HPDE6-E6E7 (cell line): ENCODE measurements around the gene CERT1.

ENCODE experiments used
- DNase-seq: peaks from one replicate; pipeline ENCODE4 v3.0.0; 2011; ENCODE audit warnings: missing footprints; ENCODE audit errors: extremely low spot score

The CERT1 gene

GRCh38 chr5:75475364-75475763, 36.1 kb downstream of the CERT1 start:
- DNase-seq: no peak

- DNase-seq: no peak
These were observed 38.0 kb downstream of the CERT1 start for GRCh38 chr5:75473463-75473862.

GRCh38 chr5:75472973-75473372, 38.5 kb downstream of the CERT1 start:
- DNase-seq: no peak

- no peak for DNase-seq
These were observed 40.2 kb downstream of the CERT1 start for GRCh38 chr5:75471193-75471592.

- no peak for DNase-seq
These were observed 42.4 kb downstream of the CERT1 start for GRCh38 chr5:75469017-75469416.

- DNase-seq: no peak
These were observed 42.8 kb downstream of the CERT1 start for GRCh38 chr5:75468593-75468992.

GRCh38 chr5:75466006-75466716, 45.3 kb downstream of the CERT1 start:
- DNase-seq: no peak

GRCh38 chr5:75465480-75465879, 45.9 kb downstream of the CERT1 start:
- no peak for DNase-seq

GRCh38 chr5:75463726-75464125, 47.7 kb downstream of the CERT1 start:
- DNase-seq: no peak

GRCh38 chr5:75461679-75462078, 49.8 kb downstream of the CERT1 start:
- no peak for DNase-seq

- no peak for DNase-seq
These were observed 50.4 kb downstream of the CERT1 start for GRCh38 chr5:75460942-75461610.

GRCh38 chr5:75460532-75460931, 50.9 kb downstream of the CERT1 start:
- DNase-seq: no peak

GRCh38 chr5:75457691-75458090, 53.7 kb downstream of the CERT1 start:
- no peak for DNase-seq

GRCh38 chr5:75457161-75457560, 54.3 kb downstream of the CERT1 start:
- DNase-seq: no peak

GRCh38 chr5:75450069-75450468, 61.4 kb downstream of the CERT1 start:
- DNase-seq: no peak

- DNase-seq: no peak
These were observed 65.4 kb downstream of the CERT1 start for GRCh38 chr5:75446068-75446467.

GRCh38 chr5:75441560-75441959, 69.9 kb downstream of the CERT1 start:
- no peak for DNase-seq

- no peak for DNase-seq
These were observed 72.2 kb downstream of the CERT1 start for GRCh38 chr5:75439276-75439675.

GRCh38 chr5:75438722-75439121, 72.7 kb downstream of the CERT1 start:
- DNase-seq: no peak

GRCh38 chr5:75435096-75435495, 76.3 kb downstream of the CERT1 start:
- no peak for DNase-seq

- DNase-seq: no peak
These were observed 77.5 kb downstream of the CERT1 start for GRCh38 chr5:75433814-75434506.

- no peak for DNase-seq
These were observed 97.2 kb downstream of the CERT1 start for GRCh38 chr5:75414241-75414640.
